IPS-18c (cell line): ENCODE data around the gene MUCL1.

Experiments
- H3K4me3 ChIP-seq: 2 replicates; pipeline ENCODE4 v1.7.0; 2013; ENCODE audit warnings: low read depth, mild to moderate bottlenecking, low read length, moderate library complexity; ENCODE audit not compliant: insufficient read depth
- H3K9me3 ChIP-seq: one replicate; pipeline ENCODE4 v1.6.1; 2013; ENCODE audit warnings: mild to moderate bottlenecking, low read length, moderate library complexity; ENCODE audit not compliant: control insufficient read depth, insufficient read depth

Gene MUCL1, protein sequence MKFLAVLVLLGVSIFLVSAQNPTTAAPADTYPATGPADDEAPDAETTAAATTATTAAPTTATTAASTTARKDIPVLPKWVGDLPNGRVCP

DNA sequence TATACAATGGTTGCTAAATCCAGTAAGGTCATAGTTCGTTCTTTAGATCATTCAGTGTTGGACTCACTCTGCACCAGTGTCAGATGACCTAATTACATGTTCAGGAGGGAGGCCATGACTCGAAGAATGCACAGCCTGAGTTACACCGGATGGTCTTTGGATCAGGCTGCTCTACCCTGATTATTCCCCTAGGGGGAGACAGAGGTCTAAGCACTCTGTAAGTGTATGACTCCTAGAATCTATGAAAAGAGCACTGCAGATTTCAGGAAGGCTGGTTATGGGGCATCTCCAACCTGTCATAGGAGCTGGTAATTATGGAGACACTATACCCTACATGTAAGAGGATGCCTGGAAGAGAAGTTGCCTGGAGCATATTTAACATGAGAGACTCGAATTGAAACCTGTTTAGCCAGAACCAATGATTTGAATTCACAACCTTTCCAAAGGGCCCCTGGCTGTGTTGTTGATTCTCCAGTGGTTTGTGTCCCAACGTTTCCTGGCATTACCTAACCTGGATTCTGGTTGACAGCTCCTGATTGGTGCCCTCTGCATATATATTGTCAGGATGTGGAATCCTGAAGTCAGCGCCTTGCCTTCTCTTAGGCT is at the start of gene MUCL1:
Gene MUCL1, plus strand, starts transcription at position 584 of the 606 bp plus-strand sequence. CDS start 67 bp downstream, outside the sequence.
- H3K9me3 ChIP-seq: no peaks in the 10 kb centered on the region

DNA sequence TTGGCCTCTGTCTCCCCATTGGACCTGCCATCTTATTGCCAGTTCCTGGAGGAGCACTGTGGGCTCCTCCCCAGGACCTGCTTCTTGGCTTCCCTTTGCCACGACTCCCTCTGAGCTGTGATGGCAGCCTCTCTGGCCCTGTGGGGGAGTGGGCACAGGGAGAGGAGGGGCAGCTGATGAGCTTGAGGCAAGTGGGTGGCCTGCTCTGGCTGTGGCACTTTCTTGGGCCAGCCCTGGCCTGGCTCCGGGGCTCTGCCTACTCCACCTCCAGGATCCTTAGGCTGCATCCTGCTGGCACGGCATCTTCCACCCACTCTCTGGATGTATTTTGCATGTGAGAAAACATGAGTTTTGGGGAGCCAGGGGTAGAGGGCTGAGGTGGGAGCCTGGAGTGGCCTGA is 32.6 kb upstream of the MUCL1 start:
- Histone ChIP-seq H3K9me3 (peaks cover 11% of the 10 kb centered on the region), H3K4me3 (no peak overlapping the region)

More for the DNA sequence above, at the start of gene MUCL1:
- H3K4me3 ChIP-seq: no peak within 1 kb of the TSS

DNA sequence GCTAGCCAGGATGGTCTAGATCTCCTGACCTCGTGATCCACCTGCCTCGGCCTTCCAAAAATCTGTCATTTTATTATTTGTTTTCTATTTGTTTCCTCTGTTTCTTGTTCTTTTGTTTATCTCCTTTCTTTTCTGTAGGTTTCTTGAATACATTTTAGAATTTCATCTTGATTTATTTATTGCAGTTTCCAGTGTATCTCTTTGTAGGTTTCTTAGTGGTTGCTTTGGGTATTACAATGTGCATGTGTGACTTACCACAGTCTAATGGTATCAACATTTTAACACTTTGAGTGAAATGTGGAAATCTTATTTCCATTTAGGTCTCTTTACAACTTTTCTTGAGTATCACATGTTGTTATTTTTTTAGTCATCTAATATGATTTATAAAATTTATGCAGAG is 29.9 kb upstream of the MUCL1 start:
- Histone ChIP-seq H3K4me3 (no peak overlapping the region), H3K9me3 (peaks cover 4% of the 10 kb centered on the region)

DNA sequence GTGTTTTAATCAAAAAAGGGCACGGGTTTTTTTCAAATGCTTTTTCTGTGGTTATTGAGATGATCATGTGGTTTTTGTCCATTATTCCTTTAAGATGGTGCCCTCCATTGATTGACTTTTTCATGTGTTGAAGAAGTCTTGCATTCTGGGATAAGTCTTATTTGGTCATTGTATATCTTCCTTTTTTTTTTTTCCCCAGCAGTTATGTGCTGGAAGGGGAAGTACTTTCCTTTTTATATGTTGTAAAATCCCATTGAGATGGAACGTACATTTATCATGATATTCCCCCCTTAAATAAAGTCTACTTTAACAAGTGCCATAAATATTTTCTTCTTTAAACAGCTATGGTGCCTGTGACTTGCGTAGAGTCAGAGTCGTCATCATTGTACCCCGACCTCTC is 24.8 kb upstream of the MUCL1 start:
- Histone ChIP-seq H3K9me3 (no peaks in the 10 kb centered on the region), H3K4me3 (no peak overlapping the region)

DNA sequence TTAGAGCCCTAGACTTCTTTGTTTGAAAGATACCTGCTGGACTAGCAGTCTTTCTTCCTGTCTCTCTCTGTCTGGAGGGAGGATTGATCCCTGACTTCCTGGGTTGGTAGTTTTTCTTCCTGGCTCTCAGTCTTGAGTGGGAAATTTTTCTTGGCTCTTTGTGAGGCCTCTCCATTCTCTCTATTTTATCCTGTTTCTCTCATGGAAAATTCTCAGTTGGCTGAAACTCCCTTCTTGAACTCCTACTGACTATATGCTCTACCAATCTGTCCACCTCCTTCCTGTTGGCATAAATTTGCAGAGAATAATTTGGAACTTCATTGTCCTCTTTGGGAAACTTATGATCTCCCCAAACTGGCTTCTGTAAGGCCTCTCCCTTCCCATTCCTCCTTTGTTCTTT is 24.1 kb upstream of the MUCL1 start:
- no peaks in the 10 kb centered on the region for H3K9me3 ChIP-seq
- H3K4me3 ChIP-seq: no peak overlapping the region

DNA sequence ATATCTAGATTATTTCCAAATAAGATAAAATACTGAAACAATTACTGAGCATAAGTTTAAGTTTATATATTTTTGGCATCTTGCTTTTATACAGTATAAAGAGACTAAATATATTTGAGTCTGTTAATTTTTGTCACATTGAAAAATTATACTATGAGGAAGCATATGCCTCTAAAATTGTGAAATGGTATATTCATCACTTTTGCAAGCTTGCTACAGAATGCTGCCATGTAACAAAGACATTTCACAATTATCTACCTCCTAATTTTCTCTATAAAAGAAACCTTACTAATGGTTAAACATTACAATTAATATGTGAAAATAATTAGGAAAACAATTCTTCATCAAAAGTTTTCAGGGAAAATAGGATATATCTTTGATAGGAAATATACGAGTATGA is 22.7 kb upstream of the MUCL1 start:
- no peak overlapping the region for H3K4me3 ChIP-seq
- no peaks in the 10 kb centered on the region for H3K9me3 ChIP-seq

DNA sequence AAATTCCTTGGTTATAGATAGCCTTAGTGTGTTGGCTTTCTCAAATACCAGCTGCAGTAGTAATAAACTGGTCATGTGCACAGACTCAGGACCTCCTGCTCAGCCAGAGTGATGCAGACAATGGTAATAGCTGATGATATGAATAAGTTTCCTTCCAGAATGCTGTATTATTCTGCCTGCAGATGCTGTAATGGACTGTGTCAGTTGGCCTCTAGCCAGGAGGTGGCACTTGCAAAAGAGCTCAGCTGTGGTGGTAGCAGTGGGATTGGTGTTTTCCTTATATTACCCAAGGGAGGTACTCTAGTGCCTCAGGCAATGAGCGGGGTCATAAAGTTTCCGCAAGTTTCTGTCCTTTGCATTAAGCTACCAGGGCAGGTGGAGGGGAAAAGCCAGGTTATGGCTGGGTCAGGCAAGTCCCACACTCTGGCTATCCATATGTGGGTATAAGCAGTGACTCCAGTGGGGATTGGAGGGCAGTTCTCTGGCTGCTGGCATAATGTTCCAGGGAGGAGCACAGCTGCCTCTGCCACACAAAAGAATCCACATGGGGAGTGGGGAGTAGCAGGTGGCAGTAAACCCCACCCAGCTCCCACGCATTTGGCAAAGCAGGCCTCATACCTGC is 14.0 kb upstream of the MUCL1 start:
- Histone ChIP-seq H3K9me3 (no peaks in the 10 kb centered on the region), H3K4me3 (no peak overlapping the region)

DNA sequence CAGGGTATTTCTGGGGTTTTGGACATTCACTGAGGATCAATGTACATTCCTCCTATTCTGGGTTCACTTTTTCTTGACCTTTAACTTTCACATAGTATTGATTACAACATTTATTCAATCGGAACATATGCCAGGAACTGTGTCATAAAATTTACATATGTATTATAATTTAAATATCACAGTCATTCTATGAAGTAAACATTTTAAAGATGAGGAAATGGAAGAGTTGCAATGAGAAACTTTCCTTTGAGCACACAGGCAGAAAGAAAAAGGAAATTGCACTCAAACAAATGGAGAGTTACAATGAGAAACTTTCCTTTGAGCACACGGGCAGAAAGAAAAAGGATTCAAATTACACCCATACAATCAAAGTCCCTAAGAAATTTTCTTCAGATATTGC is 3.1 kb downstream of the MUCL1 start:
- Histone ChIP-seq H3K9me3 (no peaks in the 10 kb centered on the region), H3K4me3 (no peak overlapping the region)

DNA sequence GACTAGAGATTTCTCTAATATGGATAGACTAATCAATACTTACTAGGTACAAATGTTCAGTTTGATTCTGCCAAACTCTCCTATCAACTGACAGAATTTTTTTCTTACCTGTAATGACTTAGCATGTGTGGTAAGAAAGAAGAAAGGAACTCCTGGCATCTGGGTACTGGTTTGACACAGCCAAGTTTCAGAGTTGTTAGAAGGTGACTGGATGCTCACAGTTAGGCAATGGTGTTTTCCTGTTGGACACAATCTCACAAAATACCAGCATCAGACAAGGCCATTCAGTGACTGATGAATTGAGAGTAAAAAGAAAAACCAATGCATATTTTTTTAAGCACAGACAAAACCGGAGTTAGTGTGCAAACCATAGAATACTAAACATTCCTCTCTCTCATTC is 4.2 kb downstream of the MUCL1 start:
- Histone ChIP-seq H3K4me3 (no peak overlapping the region), H3K9me3 (no peaks in the 10 kb centered on the region)

DNA sequence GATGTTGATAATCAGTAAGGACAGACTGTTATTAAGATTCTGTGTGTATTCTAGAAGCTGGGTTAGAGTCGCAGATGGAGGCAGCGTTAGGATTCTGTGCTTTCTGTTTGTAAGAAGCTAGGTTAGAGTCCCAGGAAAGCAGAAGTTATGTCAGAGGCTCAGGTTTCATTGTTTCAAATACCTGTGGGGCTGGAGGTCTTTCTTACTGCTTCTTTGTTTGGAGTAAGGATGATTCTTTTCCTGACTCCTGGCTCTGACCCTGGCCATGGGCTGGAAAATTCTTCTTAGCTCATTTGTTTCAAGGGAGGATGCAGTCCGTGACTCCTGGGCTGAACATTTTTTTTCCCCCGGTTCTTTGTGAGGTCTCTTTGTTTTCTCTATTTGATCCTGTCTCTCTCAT is 5.2 kb downstream of the MUCL1 start:
- Histone ChIP-seq H3K9me3 (no peaks in the 10 kb centered on the region), H3K4me3 (no peak overlapping the region)

DNA sequence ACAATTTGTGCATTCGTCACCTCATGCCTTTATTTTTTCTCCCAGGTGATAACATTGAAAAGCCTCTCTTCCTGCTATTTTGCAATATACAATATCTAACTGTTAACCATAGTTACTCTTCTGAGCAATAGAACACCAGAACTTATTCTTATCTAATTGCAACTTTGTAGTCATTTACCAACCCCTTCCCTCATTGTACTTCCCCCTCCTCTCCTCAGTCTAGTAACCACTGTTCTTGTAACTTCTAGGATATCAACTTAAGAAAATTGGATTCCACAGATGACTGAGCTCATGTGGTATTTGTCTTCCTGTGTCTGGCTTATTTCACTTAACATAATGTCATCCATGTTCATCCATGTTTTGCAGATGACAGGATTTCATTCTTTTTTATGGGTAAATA is 7.6 kb downstream of the MUCL1 start:
- Histone ChIP-seq H3K4me3 (no peak overlapping the region), H3K9me3 (no peaks in the 10 kb centered on the region)

DNA sequence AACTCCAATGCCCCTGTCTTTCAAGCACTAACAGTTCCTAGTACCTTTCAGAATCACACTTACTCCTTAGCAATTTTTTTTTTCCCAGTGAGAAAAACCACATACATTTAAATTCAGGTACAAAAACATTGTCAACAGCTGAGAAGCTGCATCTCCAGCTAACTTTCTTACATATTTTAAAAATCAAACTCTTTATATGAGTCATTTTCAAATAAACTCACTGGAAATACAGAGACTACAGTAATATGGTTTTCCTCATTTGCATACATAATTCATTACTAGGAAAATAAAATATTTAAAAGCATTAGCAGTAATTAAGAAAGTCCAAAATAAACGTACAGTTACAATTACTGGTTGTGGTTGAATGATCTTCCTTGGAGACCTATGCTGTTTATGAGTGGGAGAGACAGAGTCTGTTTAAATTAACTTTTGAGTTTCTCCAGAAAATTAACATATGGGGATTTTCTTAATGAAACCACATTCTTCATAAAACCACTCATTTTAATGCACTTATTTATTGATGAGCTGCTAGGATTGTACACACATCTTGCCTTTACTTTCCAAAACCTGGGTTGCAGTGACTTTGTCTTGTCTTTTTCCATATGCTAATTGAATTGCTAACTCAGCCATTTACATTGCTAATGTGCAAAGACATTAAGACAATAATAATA is 9.8 kb downstream of the MUCL1 start:
- Histone ChIP-seq H3K9me3 (no peaks in the 10 kb centered on the region), H3K4me3 (no peak overlapping the region)

DNA sequence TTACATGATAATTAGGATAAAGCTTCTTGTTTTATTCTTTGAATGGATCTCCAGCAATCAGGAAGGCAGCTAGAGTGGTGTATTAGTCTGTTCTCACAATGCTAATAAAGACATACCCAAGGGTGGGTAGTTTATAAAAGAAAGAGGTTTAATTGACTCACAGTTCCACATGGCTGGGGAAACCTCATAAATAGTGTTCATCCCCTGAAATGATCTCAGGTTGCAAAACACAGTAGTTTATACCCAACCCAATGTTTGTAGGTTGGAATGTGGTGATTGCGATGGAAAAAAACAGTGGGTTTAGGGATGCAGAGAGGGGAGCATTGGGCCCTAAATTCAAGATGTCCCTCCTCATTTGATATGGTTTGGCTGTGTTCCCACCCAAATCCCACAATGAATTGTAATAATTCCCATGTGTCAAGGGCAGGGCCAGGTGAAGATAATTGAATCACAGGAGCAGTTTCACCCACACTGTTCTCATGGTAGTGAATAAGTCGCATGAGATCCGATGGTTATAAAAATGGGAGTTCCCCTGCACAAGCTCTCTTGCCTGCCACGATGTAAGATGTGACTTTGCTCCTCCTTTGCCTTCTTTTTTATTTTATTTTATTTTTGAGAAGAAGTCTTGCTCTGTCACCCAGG is 11.5 kb downstream of the MUCL1 start:
- Histone ChIP-seq H3K9me3 (no peaks in the 10 kb centered on the region), H3K4me3 (no peak overlapping the region)

DNA sequence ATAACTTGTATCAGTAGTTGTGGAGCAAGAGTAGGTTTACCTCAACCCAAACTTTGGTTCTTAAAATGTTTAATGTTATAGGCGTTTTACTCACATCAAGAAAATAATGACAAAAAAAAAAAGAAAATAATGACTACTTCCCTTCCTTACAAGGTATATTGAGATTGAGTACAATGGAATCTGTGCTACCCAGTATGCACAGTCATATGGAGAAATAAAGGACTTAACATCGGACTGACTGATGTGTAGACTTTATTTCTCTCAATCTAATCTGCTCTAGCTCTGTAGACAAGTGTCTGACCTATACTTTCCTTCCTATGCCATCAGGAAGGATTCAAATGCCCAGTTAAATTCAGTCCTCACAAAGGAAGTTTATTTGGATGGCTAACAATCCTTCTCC is 14.4 kb downstream of the MUCL1 start:
- no peak overlapping the region for H3K4me3 ChIP-seq
- H3K9me3 ChIP-seq: no peaks in the 10 kb centered on the region

DNA sequence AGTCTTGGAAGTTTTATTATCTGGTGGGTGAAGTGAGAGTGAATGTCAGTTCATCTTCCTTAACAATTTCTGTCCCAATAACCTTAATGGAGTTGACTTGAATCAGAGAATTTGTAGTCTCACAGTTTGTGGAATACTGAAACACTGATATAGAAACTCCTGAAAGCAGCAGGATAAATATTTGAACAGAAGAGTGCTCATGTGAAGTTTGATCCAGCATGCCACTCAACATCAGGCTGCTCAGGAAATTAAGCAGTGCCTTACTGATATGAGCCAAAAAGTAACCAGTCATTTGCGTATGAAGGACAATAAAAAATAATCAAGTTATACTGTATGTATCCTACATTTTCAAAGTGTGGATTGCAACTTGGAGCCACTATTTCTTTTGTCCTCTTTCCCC is 15.7 kb downstream of the MUCL1 start:
- Histone ChIP-seq H3K4me3 (no peak overlapping the region), H3K9me3 (no peaks in the 10 kb centered on the region)

DNA sequence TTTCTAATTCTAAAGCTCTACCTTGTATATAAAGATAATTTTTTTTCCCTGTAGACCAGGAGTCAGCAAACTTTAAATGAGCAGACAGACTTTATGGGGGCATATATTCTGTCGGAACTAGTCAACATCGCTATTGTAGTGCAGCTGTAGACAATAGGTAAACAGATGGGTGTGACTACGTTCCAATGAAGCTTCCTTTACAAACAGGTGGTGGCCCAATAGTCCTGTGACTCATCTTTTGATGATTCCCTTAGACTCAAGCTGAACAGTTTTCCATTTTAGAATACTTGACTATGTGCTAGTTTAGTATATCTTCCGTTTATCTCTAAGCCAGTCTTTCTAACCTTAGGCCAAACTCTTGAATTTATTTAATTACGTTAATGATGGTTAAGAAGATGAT is 16.3 kb downstream of the MUCL1 start:
- no peak overlapping the region for H3K4me3 ChIP-seq
- no peaks in the 10 kb centered on the region for H3K9me3 ChIP-seq

DNA sequence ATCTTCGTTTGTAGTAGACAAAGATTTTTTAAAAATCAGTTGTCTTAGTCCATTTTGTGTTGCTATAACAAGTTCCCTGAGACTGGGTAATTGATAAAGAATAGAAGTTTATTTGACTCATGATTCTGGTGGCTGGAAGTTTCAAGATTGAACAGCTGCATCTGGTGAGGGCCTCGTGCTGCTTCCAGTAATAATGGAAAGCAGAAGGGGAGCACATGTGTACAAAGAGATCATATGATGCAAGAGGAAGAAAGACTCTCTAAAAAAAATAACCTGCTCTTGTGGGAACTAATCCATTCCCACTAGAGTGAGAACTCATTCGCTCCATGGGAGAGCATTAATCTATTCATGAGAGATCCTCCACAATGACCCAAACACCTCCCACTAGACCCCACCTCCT is 24.8 kb downstream of the MUCL1 start:
- Histone ChIP-seq H3K4me3 (no peak overlapping the region), H3K9me3 (no peaks in the 10 kb centered on the region)

DNA sequence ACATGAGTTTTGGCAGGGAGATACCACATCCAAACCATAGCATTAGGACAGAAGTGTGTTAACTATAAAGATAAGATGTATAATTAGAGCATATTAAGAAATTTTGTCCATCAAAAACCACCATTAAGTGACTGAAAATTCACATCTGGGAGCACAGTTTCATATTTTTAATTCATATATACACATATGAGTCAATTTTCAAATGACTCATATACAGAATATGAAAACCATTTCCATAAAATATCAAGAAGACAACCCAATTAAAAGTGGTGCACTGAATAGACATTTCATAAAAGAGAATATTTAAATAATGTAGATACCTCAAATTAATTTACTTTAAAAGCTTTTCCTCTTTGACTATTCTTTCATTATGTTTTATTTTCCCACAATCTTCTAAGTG is 25.3 kb downstream of the MUCL1 start:
- no peak overlapping the region for H3K4me3 ChIP-seq
- H3K9me3 ChIP-seq: no peaks in the 10 kb centered on the region
